ENCODE measurements around the gene AUTS2. TPM values are rescaled to one million over a fixed set of nuclear protein-coding genes. Genes with fewer than 3 reads are reported as not detected.

The AUTS2 gene
- total and polyA plus RNA-seq, 2 experiments from 2014 or later, result 3.0 to 4.4 TPM

DNA sequence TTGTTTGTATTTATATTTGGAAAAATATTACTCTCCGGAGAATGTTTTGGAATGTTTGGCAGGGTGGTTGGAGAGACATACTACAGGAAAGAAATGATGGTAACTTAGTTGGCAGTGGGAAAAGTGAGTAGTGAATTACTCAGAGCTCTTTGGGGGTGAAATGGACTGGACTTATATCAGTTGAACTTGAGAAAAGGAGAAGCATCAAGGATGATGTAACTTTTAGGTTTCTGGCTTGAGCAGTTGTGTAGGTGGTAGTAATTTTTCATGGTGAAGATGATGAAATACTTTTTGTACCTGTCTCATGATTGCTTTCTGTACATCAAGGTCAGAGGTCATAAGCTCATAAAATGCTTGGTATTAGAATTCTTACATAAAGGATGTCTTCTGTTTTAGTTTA lies 617.2 kb downstream of the AUTS2 start:
- TF ChIP-seq EZH2phosphoT487 (IDR thresholded peaks at IDR 0.05; ENCODE audit: insufficient read depth, low read depth) (no peak), EZH2 (IDR thresholded peaks at IDR 0.05; ENCODE audit: insufficient read depth, poor library complexity, severe bottlenecking) (no peak)
- DNase-seq, result peak; percentile 83
- Histone ChIP-seq H2AFZ (no peak overlapping the region), H3K79me2 (ENCODE audit: insufficient read depth) (no peaks in the 10 kb centered on the region), H3K9ac (no peak overlapping the region), H3F3A (ENCODE audit: insufficient read depth) (peaks cover 7% of the 10 kb centered on the region; the same call in 1 of the 2 replicates), H3K4me2 (ENCODE audit: unreplicated experiment) (peak overlapping the region; percentile 29), H3K4me1 (ENCODE audit: insufficient read depth) (peaks cover 10% of the 10 kb centered on the region; the same call in 1 of the 2 replicates), H3K4me3 (no peak overlapping the region), H3K27me3 (replicated peaks; ENCODE audit: insufficient read depth) (no peaks in the 10 kb centered on the region), H3K36me3 (ENCODE audit: low read depth) (no peaks in the 10 kb centered on the region), H3K9me2 (ENCODE audit: insufficient read depth) (no peaks in the 10 kb centered on the region), H4K20me1 (ENCODE audit: insufficient read depth) (no peaks in the 10 kb centered on the region), H3K9me3 (ENCODE audit: low read depth) (no peaks in the 10 kb centered on the region), H3K27ac (no peak overlapping the region)
- WGBS, 2 experiments (ENCODE audit: low coverage in 1 of 2, low lambda C conversion rate in 2 of 2, missing lambda C conversion rate in 2 of 2), result 0% methylated on average over 1 of the region's 1 CpG
- in situ Hi-C loops (cut with MboI), result no loop called here

DNA sequence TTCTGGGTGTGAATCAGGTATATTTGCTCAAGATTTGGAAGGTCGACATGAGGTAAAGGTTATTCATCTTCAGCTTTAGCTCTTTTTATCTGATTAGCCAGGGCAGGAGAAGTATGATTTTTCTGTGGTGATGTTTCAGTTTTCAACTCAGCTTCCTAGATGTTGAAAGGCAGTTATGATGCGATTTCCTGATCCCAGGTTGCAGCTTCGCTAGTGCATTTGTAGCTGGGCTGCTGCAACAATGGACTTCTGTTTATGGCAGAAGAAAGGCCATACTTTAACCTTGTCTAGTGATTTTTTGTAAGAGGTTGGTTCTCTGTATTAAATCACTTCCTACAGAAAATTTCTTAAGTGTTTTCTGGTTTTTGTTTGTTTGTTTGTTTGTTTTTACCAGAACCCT lies 619.3 kb downstream of the AUTS2 start:
- Histone ChIP-seq H3F3A (ENCODE audit: insufficient read depth) (peaks cover 7% of the 10 kb centered on the region; the same call in 1 of the 2 replicates), H3K9me3 (ENCODE audit: low read depth) (no peaks in the 10 kb centered on the region), H3K9ac (no peak overlapping the region), H2AFZ (no peak overlapping the region), H3K4me2 (ENCODE audit: unreplicated experiment) (no peak overlapping the region), H3K9me2 (ENCODE audit: insufficient read depth) (no peaks in the 10 kb centered on the region), H3K36me3 (ENCODE audit: low read depth) (no peaks in the 10 kb centered on the region), H3K4me1 (ENCODE audit: insufficient read depth) (peaks cover 10% of the 10 kb centered on the region; the same call in 1 of the 2 replicates), H3K4me3 (no peak overlapping the region), H4K20me1 (ENCODE audit: insufficient read depth) (no peaks in the 10 kb centered on the region), H3K79me2 (ENCODE audit: insufficient read depth) (no peaks in the 10 kb centered on the region), H3K27me3 (replicated peaks; ENCODE audit: insufficient read depth) (no peaks in the 10 kb centered on the region), H3K27ac (no peak overlapping the region)
- TF ChIP-seq EZH2phosphoT487 (IDR thresholded peaks at IDR 0.05; ENCODE audit: insufficient read depth, low read depth) (no peak), EZH2 (IDR thresholded peaks at IDR 0.05; ENCODE audit: insufficient read depth, poor library complexity, severe bottlenecking) (no peak)
- WGBS, 2 experiments (ENCODE audit: low coverage in 1 of 2, low lambda C conversion rate in 2 of 2, missing lambda C conversion rate in 2 of 2), result 81% methylated on average over 3 of the region's 3 CpGs
- no peak for DNase-seq
- in situ Hi-C loops (cut with MboI), result no loop called here

DNA sequence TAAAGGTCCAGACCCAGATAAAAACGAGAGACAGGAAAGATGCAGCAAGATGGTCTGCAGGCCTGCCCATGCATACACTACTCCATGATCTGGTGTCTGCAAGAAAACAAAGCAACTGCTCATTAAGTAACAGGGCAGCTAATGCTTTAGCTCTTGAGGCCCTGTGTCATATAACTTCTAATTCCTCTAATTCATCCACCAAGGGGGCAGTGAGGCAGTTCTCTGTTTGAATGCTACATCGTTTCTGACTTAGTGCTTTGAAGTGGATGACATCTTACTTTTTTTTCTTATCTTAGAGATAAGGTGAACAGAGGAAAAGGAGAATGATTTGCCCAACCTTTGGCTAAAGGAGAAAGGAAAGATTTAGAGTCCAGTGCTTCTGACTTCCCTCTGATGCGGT lies 619.7 kb downstream of the AUTS2 start:
- no peak for DNase-seq
- H2AFZ ChIP-seq, result no peak overlapping the region
- no peaks in the 10 kb centered on the region for H3K9me3 ChIP-seq (ENCODE audit: low read depth)
- no peak overlapping the region for H3K9ac ChIP-seq
- no peaks in the 10 kb centered on the region for H3K79me2 ChIP-seq (ENCODE audit: insufficient read depth)
- H3K9me2 ChIP-seq (ENCODE audit: insufficient read depth), result no peaks in the 10 kb centered on the region
- no peaks in the 10 kb centered on the region for H3K36me3 ChIP-seq (ENCODE audit: low read depth)
- 80 to 95% methylated on average over 3 of the region's 3 CpGs for WGBS, 2 experiments (ENCODE audit: low coverage in 1 of 2, low lambda C conversion rate in 2 of 2, missing lambda C conversion rate in 2 of 2)
- no peak overlapping the region for H3K4me3 ChIP-seq
- in situ Hi-C loops (cut with MboI), result no loop called here
- H3K27me3 ChIP-seq (replicated peaks; ENCODE audit: insufficient read depth), result no peaks in the 10 kb centered on the region
- H3K4me1 ChIP-seq (ENCODE audit: insufficient read depth), result peaks cover 10% of the 10 kb centered on the region; the same call in 1 of the 2 replicates
- no peak overlapping the region for H3K27ac ChIP-seq
- H4K20me1 ChIP-seq (ENCODE audit: insufficient read depth), result no peaks in the 10 kb centered on the region
- no peak overlapping the region for H3K4me2 ChIP-seq (ENCODE audit: unreplicated experiment)
- H3F3A ChIP-seq (ENCODE audit: insufficient read depth), result peaks cover 7% of the 10 kb centered on the region; the same call in 1 of the 2 replicates
- TF ChIP-seq EZH2phosphoT487 (IDR thresholded peaks at IDR 0.05; ENCODE audit: insufficient read depth, low read depth) (no peak), EZH2 (IDR thresholded peaks at IDR 0.05; ENCODE audit: insufficient read depth, poor library complexity, severe bottlenecking) (no peak)

DNA sequence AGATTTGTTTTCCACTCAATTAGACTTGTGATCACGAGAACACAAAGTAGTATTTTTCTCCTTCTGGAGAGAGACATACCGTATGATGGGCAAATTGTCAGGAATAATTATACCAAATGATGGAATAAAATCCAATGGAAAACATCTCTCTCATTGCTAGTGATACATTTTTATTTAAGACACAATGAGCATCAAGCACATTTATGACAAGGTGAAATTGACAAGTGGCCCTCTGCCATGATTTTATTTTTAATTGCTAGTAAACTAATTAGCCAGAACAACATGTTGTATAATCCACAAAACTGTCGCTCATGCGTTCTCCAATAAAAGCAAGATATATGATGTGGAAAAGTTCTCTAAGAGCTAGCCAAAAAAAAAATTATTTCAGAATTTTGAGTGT lies 620.8 kb downstream of the AUTS2 start:
- H4K20me1 ChIP-seq (ENCODE audit: insufficient read depth), result no peaks in the 10 kb centered on the region
- H3K9me3 ChIP-seq (ENCODE audit: low read depth), result no peaks in the 10 kb centered on the region
- WGBS, 2 experiments (ENCODE audit: low coverage in 1 of 2, low lambda C conversion rate in 2 of 2, missing lambda C conversion rate in 2 of 2), result 87 to 89% methylated on average over 4 of the region's 4 CpGs
- no peaks in the 10 kb centered on the region for H3K9me2 ChIP-seq (ENCODE audit: insufficient read depth)
- no peak for DNase-seq
- TF ChIP-seq EZH2phosphoT487 (IDR thresholded peaks at IDR 0.05; ENCODE audit: insufficient read depth, low read depth) (no peak), EZH2 (IDR thresholded peaks at IDR 0.05; ENCODE audit: insufficient read depth, poor library complexity, severe bottlenecking) (no peak)
- H3K9ac ChIP-seq, result no peak overlapping the region
- H3K4me1 ChIP-seq (ENCODE audit: insufficient read depth), result peaks cover 10% of the 10 kb centered on the region; the same call in 1 of the 2 replicates
- no peak overlapping the region for H2AFZ ChIP-seq
- H3F3A ChIP-seq (ENCODE audit: insufficient read depth), result peaks cover 7% of the 10 kb centered on the region; the same call in 1 of the 2 replicates
- no peak overlapping the region for H3K4me2 ChIP-seq (ENCODE audit: unreplicated experiment)
- no peak overlapping the region for H3K4me3 ChIP-seq
- no peaks in the 10 kb centered on the region for H3K36me3 ChIP-seq (ENCODE audit: low read depth)
- in situ Hi-C loops (cut with MboI), result no loop called here
- no peaks in the 10 kb centered on the region for H3K27me3 ChIP-seq (replicated peaks; ENCODE audit: insufficient read depth)
- H3K27ac ChIP-seq, result no peak overlapping the region
- no peaks in the 10 kb centered on the region for H3K79me2 ChIP-seq (ENCODE audit: insufficient read depth)

DNA sequence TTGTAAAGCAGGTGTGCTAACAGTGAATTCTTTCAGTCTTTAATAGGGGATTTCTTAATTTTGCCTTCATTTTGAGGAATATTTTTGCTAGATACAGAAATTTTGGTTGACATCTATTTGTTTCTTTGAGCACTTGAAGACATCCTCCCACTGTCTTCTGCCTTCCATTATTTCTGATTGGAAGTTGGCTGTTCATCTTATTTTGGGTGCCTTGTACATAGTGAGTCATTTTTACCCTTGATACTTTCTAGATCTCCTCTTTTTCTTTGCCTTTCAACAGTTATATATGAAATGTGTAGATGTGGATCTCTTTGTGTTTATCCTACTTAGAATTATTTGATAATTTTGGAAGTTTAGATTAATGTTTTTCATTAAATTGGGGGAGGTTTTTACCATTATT lies 631.0 kb downstream of the AUTS2 start:
- H3K4me2 ChIP-seq (ENCODE audit: unreplicated experiment), result no peak overlapping the region
- DNase-seq, result peak; percentile 16
- no peak overlapping the region for H2AFZ ChIP-seq
- H3K27me3 ChIP-seq (replicated peaks; ENCODE audit: insufficient read depth), result no peaks in the 10 kb centered on the region
- no peaks in the 10 kb centered on the region for H3K4me1 ChIP-seq (ENCODE audit: insufficient read depth)
- H3K9me3 ChIP-seq (ENCODE audit: low read depth), result peaks cover 12% of the 10 kb centered on the region
- no peak overlapping the region for H3K9ac ChIP-seq
- no peaks in the 10 kb centered on the region for H3F3A ChIP-seq (ENCODE audit: insufficient read depth)
- H3K79me2 ChIP-seq (ENCODE audit: insufficient read depth), result no peaks in the 10 kb centered on the region
- H3K4me3 ChIP-seq, result no peak overlapping the region
- no peaks in the 10 kb centered on the region for H3K36me3 ChIP-seq (ENCODE audit: low read depth)
- no peaks in the 10 kb centered on the region for H3K9me2 ChIP-seq (ENCODE audit: insufficient read depth)
- TF ChIP-seq EZH2phosphoT487 (IDR thresholded peaks at IDR 0.05; ENCODE audit: insufficient read depth, low read depth), result no peak
- no peak for TF ChIP-seq EZH2 (IDR thresholded peaks at IDR 0.05; ENCODE audit: insufficient read depth, poor library complexity, severe bottlenecking)
- no peak overlapping the region for H3K27ac ChIP-seq
- in situ Hi-C loops (cut with MboI), result no loop called here
- no peaks in the 10 kb centered on the region for H4K20me1 ChIP-seq (ENCODE audit: insufficient read depth)

Data from GM23248 (cell line).